HCT116 (cell line): ENCODE measurements around the gene COQ10B. TPM values are rescaled to one million over a fixed set of nuclear protein-coding genes. Genes with fewer than 3 reads are reported as not detected.

ENCODE experiments used
- ATAC-seq: fragments of 200-7000 bp; cut with Tn5 transposase; 2 replicates; pipeline ENCODE4 v1.9.1; 2020; ENCODE audit warnings: mild to moderate bottlenecking, moderate library complexity
- BruUV-seq: library from RNA; stranded (reverse); fragments of 400-500 nt; replicated peaks from 2 replicates; lab custom pipeline; 2021; lab: Mats Ljungman, UMichigan
- CTCF ChIA-PET: fragments of 300-600 bp; sonication (Branson Sonifier 250); formaldehyde crosslinking; loops from one replicate; lab custom pipeline; 2021; ENCODE audit warnings: antibody characterized with exemption; lab: Charles Lee
- POLR2A ChIA-PET: fragments of 300-600, 350-600 bp; sonication (Branson Sonifier 250); formaldehyde crosslinking; loops from one replicate; lab custom pipeline; 2021; ENCODE audit warnings: antibody characterized with exemption; lab: Charles Lee
- RAD21 ChIA-PET, 2 experiments: fragments of 300-600 bp; sonication (Branson Sonifier 250); formaldehyde crosslinking; loops; one replicate each; lab custom pipeline; 2023; ENCODE audit warnings: low total read pairs in 2 of 2; ENCODE audit not compliant: uncharacterized antibody in 2 of 2, unreplicated experiment in 2 of 2, low non-redundant PET in 1 of 2; lab: Charles Lee
- DNase-seq: peaks from one replicate; pipeline ENCODE4 v3.0.0-alpha.2; 2010; ENCODE audit warnings: low read depth, low spot score
- H2AFZ ChIP-seq: fragments of 200-600 bp; shearing (Covaris generic), sonication (generic); 2 replicates; pipeline ENCODE4 v1.6.1; 2017; ENCODE audit warnings: low read depth, mixed run types, mixed read lengths, antibody characterized with exemption, low read length; ENCODE audit not compliant: poor library complexity, severe bottlenecking
- H3K27ac ChIP-seq: 2 replicates; pipeline ENCODE4 v1.5.1; 2012; ENCODE audit warnings: low read depth, low read length
- H3K27me3 ChIP-seq: fragments of 200-600 bp; sonication (generic); 2 replicates; pipeline ENCODE4 v1.6.1; 2016; ENCODE audit warnings: mixed run types, low read length, mixed read lengths; ENCODE audit not compliant: insufficient read depth
- H3K36me3 ChIP-seq, 2 experiments: fragments of 200-500 bp in 1 of 2; fragments of 200-600 bp in 1 of 2; sonication (Bioruptor generic) in 1 of 2; sonication (generic) in 1 of 2; 2 replicates each; pipeline versions ENCODE4 v1.5.1 to v1.6.1; 2014 to 2016; ENCODE audit warnings: low read length in 2 of 2, inconsistent platforms in 1 of 2, mixed read lengths in 1 of 2, mixed run types in 1 of 2; ENCODE audit not compliant: insufficient read depth in 2 of 2, control insufficient read depth in 1 of 2
- H3K4me1 ChIP-seq, 2 experiments: fragments of 200-600 bp in 1 of 2; sonication (generic) in 1 of 2; 2 replicates each; pipeline versions ENCODE4 v1.5.1 to v1.6.1; 2012 to 2017; ENCODE audit warnings: low read length in 2 of 2, inconsistent platforms in 1 of 2, mild to moderate bottlenecking in 1 of 2, mixed read lengths in 1 of 2, mixed run types in 1 of 2, moderate library complexity in 1 of 2; ENCODE audit not compliant: insufficient read depth in 2 of 2, control insufficient read depth in 1 of 2
- H3K4me2 ChIP-seq: fragments of 200-600 bp; sonication (generic); 2 replicates; pipeline ENCODE4 v1.6.1; 2017; ENCODE audit warnings: mixed run types, low read length, mixed read lengths
- H3K4me3 ChIP-seq, 2 experiments: fragments of 200-600 bp in 1 of 2; sonication (generic) in 1 of 2; replicated peaks in 1 of 2; 2 replicates each; pipeline ENCODE4 v1.5.1; 2011 to 2016; ENCODE audit warnings: low read length in 2 of 2, control low read depth in 1 of 2, low read depth in 1 of 2, mild to moderate bottlenecking in 1 of 2, mixed read lengths in 1 of 2, mixed run types in 1 of 2
- H3K79me2 ChIP-seq: fragments of 200-600 bp; sonication (generic); 2 replicates; pipeline ENCODE4 v1.6.1; 2017; ENCODE audit warnings: mild to moderate bottlenecking, mixed run types, low read length, moderate library complexity, mixed read lengths; ENCODE audit not compliant: insufficient read depth
- H3K9ac ChIP-seq: fragments of 200-600 bp; sonication (generic); 2 replicates; pipeline ENCODE4 v1.6.1; 2016; ENCODE audit warnings: low read length, mixed read lengths
- H3K9me2 ChIP-seq: fragments of 200-600 bp; sonication (generic), shearing (Covaris generic); 2 replicates; pipeline ENCODE4 v1.6.1; 2017; ENCODE audit warnings: mixed run types, mild to moderate bottlenecking, moderate library complexity; ENCODE audit not compliant: insufficient read depth
- H3K9me3 ChIP-seq, 2 experiments: fragments of 200-500 bp in 1 of 2; fragments of 200-600 bp in 1 of 2; sonication (Bioruptor generic) in 1 of 2; sonication (generic) in 1 of 2; 2 replicates each; pipeline ENCODE4 v1.6.1; 2014 to 2017; ENCODE audit warnings: low read length in 2 of 2, mixed read lengths in 2 of 2, inconsistent platforms in 1 of 2, low read depth in 1 of 2, mild to moderate bottlenecking in 1 of 2, mixed run types in 1 of 2, moderate library complexity in 1 of 2; ENCODE audit not compliant: control insufficient read depth in 1 of 2, insufficient read depth in 1 of 2
- H4K20me1 ChIP-seq: fragments of 200-600 bp; sonication (generic), shearing (Covaris generic); 2 replicates; pipeline ENCODE4 v1.6.1; 2017; ENCODE audit warnings: mixed run types, mild to moderate bottlenecking, moderate library complexity; ENCODE audit not compliant: insufficient read depth
- ATF3 ChIP-seq: IDR thresholded peaks from 2 replicates; pipeline ENCODE4 v1.6.1; 2012
- CEBPB ChIP-seq: IDR thresholded peaks from 2 replicates; pipeline ENCODE4 v1.6.1; 2012; ENCODE audit warnings: low read depth
- EZH2 ChIP-seq: fragments of 200-600 bp; sonication (generic); IDR thresholded peaks from 2 replicates; pipeline ENCODE4 v1.6.1; 2017; ENCODE audit warnings: antibody characterized with exemption, mixed run types
- EZH2phosphoT487 ChIP-seq: fragments of 200-600 bp; IDR thresholded peaks from 2 replicates; pipeline ENCODE4 v1.6.1; 2018; ENCODE audit warnings: antibody characterized with exemption, borderline replicate concordance
- POLR2AphosphoS5 ChIP-seq: IDR thresholded peaks from 2 replicates; pipeline ENCODE4 v1.6.1; 2011; ENCODE audit warnings: mild to moderate bottlenecking, low read depth, low read length, moderate library complexity
- SRF ChIP-seq: IDR thresholded peaks from 2 replicates; pipeline ENCODE4 v1.6.1; 2012; ENCODE audit warnings: low read depth
- ZFX ChIP-seq: fragments of 450-650 bp; IDR thresholded peaks from 2 replicates; pipeline ENCODE4 v1.6.1; 2017
- intact Hi-C: fragments of 100-400 bp; cut with micrococcal nuclease; formaldehyde crosslinking; loops from 2 replicates; pipeline ENCODE4 v1.10.0; 2022
- total RNA-seq: library from RNA; stranded (reverse); gene quantifications from one replicate; pipeline ENCODE4 v1.2.1, GENCODE V29; 2021; ENCODE audit not compliant: unreplicated experiment
- TF ChIP-seq, protein P1 (sequence below): IDR thresholded peaks from 2 replicates; pipeline ENCODE4 v1.6.1; 2011; ENCODE audit warnings: mild to moderate bottlenecking, low read length, moderate library complexity; ENCODE audit not compliant: insufficient replicate concordance; ENCODE audit errors: extremely low read depth

Gene COQ10B
- total RNA-seq, 1 experiment from 2014 or later = 20.4 TPM

- ChIA-PET RAD21 (no interaction called here), POLR2A (interaction anchor here (0.8 to 2.9 kb wide), 5 partner anchors 10 to 63 kb away, joined by 3 to 25 read pairs (median 4); partner anchors contain the start of genes COQ10B, HSPD1 and HSPE1), CTCF (no interaction called here)
- Histone ChIP-seq H3K79me2 (peaks cover 52% of the 10 kb centered on the region), H3K9me2 (no peaks in the 10 kb centered on the region), H3K9ac (peak overlapping the region; percentile 82), H3K4me2 (peak overlapping the region; percentile 88), H2AFZ (no peak overlapping the region), H3K9me3 (peaks cover 0 to 5% of the 10 kb centered on the region in 2 experiments; a peak in 1 of 4 replicates), H3K36me3 (peaks cover 0 to 16% of the 10 kb centered on the region in 2 experiments; a peak in 2 of 4 replicates), H4K20me1 (no peaks in the 10 kb centered on the region), H3K4me3 (peak overlapping the region; percentile 77 to 93), H3K27me3 (no peaks in the 10 kb centered on the region), H3K4me1 (peaks cover 10 to 17% of the 10 kb centered on the region in 2 experiments; a peak in 3 of 4 replicates), H3K27ac (peak overlapping the region; percentile 74)
- ATAC-seq (peak; percentile 33), DNase-seq (no peak)
- no TSS peak for BruUV-seq
- TF ChIP-seq ZFX (peak; percentile 87), SRF (no peak)
- intact Hi-C loops = no loop called here
These were observed 63.0 kb downstream of the COQ10B start for GRCh38 chr2:197516393-197516761.

GRCh38 chr2:197517150-197517549 is 63.8 kb downstream of the COQ10B start:
- Histone ChIP-seq H3K4me1 (peaks cover 10 to 17% of the 10 kb centered on the region in 2 experiments; a peak in 3 of 4 replicates), H3K79me2 (peaks cover 60% of the 10 kb centered on the region), H3K9ac (peak overlapping the region; percentile 82), H3K36me3 (peaks cover 0 to 16% of the 10 kb centered on the region in 2 experiments; a peak in 2 of 4 replicates), H2AFZ (no peak overlapping the region), H3K27me3 (no peaks in the 10 kb centered on the region), H3K9me3 (peaks cover 0 to 5% of the 10 kb centered on the region in 2 experiments; a peak in 1 of 4 replicates), H3K9me2 (no peaks in the 10 kb centered on the region), H3K4me2 (peak overlapping the region; percentile 88), H4K20me1 (no peaks in the 10 kb centered on the region), H3K4me3 (peak overlapping the region; percentile 77 to 93), H3K27ac (no peak overlapping the region)
- no peak for DNase-seq
- ChIA-PET POLR2A (interaction anchor here (2.9 kb wide), 1 partner anchor 17 kb away, joined by 25 read pairs; the partner anchor contains the start of genes HSPD1 and HSPE1), RAD21 (no interaction called here), CTCF (no interaction called here)
- BruUV-seq = no TSS peak
- no peak for ATAC-seq
- TF ChIP-seq ATF3 = no peak
- no peak for TF ChIP-seq EZH2
- TF ChIP-seq, protein P1, sequence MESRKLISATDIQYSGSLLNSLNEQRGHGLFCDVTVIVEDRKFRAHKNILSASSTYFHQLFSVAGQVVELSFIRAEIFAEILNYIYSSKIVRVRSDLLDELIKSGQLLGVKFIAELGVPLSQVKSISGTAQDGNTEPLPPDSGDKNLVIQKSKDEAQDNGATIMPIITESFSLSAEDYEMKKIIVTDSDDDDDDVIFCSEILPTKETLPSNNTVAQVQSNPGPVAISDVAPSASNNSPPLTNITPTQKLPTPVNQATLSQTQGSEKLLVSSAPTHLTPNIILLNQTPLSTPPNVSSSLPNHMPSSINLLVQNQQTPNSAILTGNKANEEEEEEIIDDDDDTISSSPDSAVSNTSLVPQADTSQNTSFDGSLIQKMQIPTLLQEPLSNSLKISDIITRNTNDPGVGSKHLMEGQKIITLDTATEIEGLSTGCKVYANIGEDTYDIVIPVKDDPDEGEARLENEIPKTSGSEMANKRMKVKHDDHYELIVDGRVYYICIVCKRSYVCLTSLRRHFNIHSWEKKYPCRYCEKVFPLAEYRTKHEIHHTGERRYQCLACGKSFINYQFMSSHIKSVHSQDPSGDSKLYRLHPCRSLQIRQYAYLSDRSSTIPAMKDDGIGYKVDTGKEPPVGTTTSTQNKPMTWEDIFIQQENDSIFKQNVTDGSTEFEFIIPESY = no peak
- no peak for TF ChIP-seq ZFX
- no peak for TF ChIP-seq POLR2AphosphoS5
- TF ChIP-seq EZH2phosphoT487 = no peak
- no peak for TF ChIP-seq CEBPB
- intact Hi-C loops = no loop called here

Other genes with a start within 250 kb of the COQ10B start
- 2.7 TPM for gene ANKRD44, start 142.8 kb upstream of the COQ10B start, total RNA-seq
- gene SF3B1, start 18.5 kb upstream of the COQ10B start, total RNA-seq = 282 TPM
- gene HSPD1, start 46.3 kb downstream of the COQ10B start, total RNA-seq = 995 TPM
- 291 TPM for gene HSPE1, start 46.8 kb downstream of the COQ10B start, total RNA-seq
- 24.4 TPM for gene MOB4, start 62.5 kb downstream of the COQ10B start, total RNA-seq
- gene RFTN2, start 222.0 kb downstream of the COQ10B start, total RNA-seq = not detected